HG03469 (cell line): Measurements from ENCODE around the gene AICDA.

ENCODE experiments used
- ATAC-seq: cut with Tn5 transposase; IDR thresholded peaks from one replicate; pipeline ENCODE4 v1.9.1; 2021; ENCODE audit warnings: mild to moderate bottlenecking, moderate library complexity, moderate number of reproducible peaks; ENCODE audit not compliant: unreplicated experiment

Gene AICDA

DNA sequence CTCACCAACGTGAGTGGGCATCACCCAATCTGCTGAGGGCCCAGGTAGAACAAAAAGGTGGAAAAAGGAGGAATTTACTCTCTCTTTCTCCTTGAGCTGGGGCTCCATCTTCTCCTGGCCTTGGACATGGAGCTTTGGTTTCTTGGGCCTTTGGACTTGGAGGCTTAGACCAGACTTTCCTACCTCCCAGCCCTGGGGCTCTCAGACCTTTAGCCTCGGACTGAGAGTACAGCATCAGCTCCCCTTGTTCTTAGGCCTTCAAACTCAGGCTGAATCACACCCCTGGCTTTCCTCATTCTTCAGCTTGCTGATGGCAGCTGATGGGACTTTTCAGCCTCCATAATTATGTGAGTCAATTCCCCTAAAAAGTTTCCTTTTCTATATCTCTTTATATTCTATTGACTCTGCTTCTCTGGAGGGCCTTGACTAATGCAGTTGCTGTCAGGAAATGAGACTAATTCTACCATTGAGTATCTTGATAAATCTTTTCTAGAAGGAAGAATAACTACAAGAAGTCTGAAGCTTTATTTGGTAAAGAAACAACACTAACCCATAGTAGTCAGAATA is 56.0 kb downstream of the AICDA start:
- ATAC-seq = no peak

DNA sequence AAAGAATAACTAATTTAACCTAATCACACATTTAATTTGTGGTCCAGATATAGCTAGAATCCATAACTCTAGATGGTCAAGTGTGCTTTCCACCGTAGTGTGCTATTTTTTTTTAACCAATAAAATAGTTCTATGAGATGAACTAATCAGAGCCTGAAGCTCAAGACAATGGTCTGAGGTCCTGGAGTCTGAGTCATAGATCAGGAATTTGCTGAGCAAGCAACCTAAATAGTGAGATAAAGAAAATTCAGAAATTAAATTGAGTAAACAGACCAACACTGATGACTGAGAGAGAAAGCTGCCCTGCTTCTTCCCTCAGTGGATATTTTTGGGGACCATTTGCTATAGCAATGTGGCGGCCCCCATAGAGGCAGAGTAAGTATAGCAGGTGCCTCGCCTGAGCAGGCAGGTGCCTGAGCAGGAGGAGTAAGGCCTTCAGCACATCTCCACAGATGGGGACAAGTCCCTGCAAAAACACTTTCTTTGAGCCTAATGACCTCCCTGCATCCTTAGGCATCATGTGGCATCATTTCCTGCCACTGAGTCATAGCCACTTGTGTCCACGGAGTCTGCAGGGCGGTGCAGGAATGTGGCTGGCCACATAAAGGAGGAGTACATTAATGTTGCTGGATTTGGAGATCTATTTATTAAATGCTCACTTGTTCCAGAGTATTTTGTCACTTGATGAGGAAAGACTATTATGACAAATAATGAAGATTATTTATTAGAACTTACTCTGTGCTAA is 58.0 kb downstream of the AICDA start:
- no peak for ATAC-seq

DNA sequence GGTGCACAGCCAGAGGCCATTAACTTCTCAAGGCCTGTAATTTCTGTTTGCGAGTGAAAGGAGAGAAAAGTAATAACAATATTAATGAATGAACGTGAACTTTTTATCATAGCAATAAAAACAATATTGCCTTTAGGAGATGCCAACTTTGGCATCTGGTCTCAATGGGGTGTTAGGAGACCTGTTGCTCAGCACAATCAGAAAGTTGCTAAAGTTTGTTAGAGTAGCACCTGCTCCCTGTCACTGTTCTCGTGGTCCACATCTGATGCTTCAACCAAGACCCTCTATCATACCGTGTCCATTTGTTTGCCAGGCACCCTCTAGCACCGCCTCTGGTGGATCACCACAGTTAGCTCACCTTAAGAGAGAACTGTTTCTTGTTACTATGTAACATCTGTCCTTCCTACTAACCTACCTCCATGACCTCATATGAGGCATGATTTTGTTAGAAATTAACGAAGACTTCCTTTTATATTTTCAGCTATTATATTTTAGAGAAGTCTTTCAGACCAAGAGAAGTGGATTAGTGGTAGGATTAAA is 59.5 kb downstream of the AICDA start:
- ATAC-seq = no peak
